ENCODE data around the gene OPCML. TPM values are rescaled to one million over a fixed set of nuclear protein-coding genes. Genes with fewer than 3 reads are reported as not detected.

Gene OPCML
- total and polyA plus RNA-seq, 2 donors (not counting 1 experiment from before 2014, with no cell fraction given): not detected

- WGBS (ENCODE audit: insufficient coverage): 75% methylated on average over 2 of the region's 2 CpGs
- no peaks in the 10 kb centered on the region for H3K27me3 Mint-ChIP-seq
- DNase-seq (no peak), ATAC-seq (ENCODE audit: low read depth) (no peak)
- peaks cover 3% of the 10 kb centered on the region for H3K9me3 Mint-ChIP-seq (ENCODE audit: insufficient read depth)
- no peak overlapping the region for H3K27ac ChIP-seq (ENCODE audit: low read length in 2 of 2)
- no peak overlapping the region for H2AFZ ChIP-seq (ENCODE audit: insufficient read depth, low read depth, low read length, poor library complexity, severe bottlenecking)
- H3K27ac Mint-ChIP-seq: no peak overlapping the region
- H3K9me3 ChIP-seq (ENCODE audit: control extremely low read depth in 1 of 3, control insufficient read depth in 2 of 3, insufficient read depth in 1 of 3, low read length in 2 of 3): no peaks in the 10 kb centered on the region
- POLR2A ChIA-PET: no interaction called here
- no peaks in the 10 kb centered on the region for H3K4me1 Mint-ChIP-seq
- no peak overlapping the region for H3K4me3 ChIP-seq (ENCODE audit: control extremely low read depth in 1 of 5, extremely low read depth in 1 of 5, insufficient read depth in 1 of 5, low read depth in 2 of 5, low read length in 4 of 5)
- CTCF ChIA-PET: no interaction called here
- no peaks in the 10 kb centered on the region for H4K20me1 ChIP-seq (ENCODE audit: control insufficient read depth, insufficient read depth, low read length, poor library complexity, severe bottlenecking)
- H3K4me1 ChIP-seq (ENCODE audit: control insufficient read depth in 2 of 2, insufficient read depth in 2 of 2, low read length in 2 of 2): no peaks in the 10 kb centered on the region
- H3K4me2 ChIP-seq (replicated peaks; ENCODE audit: low read depth, low read length, poor library complexity, severe bottlenecking): no peak overlapping the region
- intact Hi-C loops (cut with micrococcal nuclease): no loop called here
- H3K27me3 ChIP-seq (replicated peaks in 1 of 4; ENCODE audit: control extremely low read depth in 1 of 4, control insufficient read depth in 3 of 4, insufficient read depth in 4 of 4, low read length in 3 of 4): no peaks in the 10 kb centered on the region
- no peaks in the 10 kb centered on the region for H3K79me2 ChIP-seq (ENCODE audit: control insufficient read depth, insufficient read depth, low read length)
- TF ChIP-seq EZH2 (IDR thresholded peaks at IDR 0.05; ENCODE audit: borderline replicate concordance, insufficient read depth, low read depth, low read length, poor library complexity, severe bottlenecking) (no peak), CTCF (IDR thresholded peaks at IDR 0.05) (no peak)
- H3K9ac ChIP-seq (ENCODE audit: low read length): no peak overlapping the region
- H3K4me3 Mint-ChIP-seq: no peak overlapping the region
- H3K36me3 ChIP-seq (replicated peaks in 1 of 2; ENCODE audit: control extremely low read depth in 1 of 2, control insufficient read depth in 1 of 2, extremely low read depth in 1 of 2, insufficient read depth in 2 of 2, low read length in 1 of 2): no peaks in the 10 kb centered on the region
Measured at GRCh38 chr11:132620423-132620822, 911.9 kb downstream of the OPCML start.

- CTCF ChIA-PET: no interaction called here
- Histone ChIP-seq H4K20me1 (ENCODE audit: control insufficient read depth, insufficient read depth, low read length, poor library complexity, severe bottlenecking) (no peaks in the 10 kb centered on the region), H3K27ac (ENCODE audit: low read length in 2 of 2) (no peak overlapping the region), H3K36me3 (replicated peaks in 1 of 2; ENCODE audit: control extremely low read depth in 1 of 2, control insufficient read depth in 1 of 2, extremely low read depth in 1 of 2, insufficient read depth in 2 of 2, low read length in 1 of 2) (no peaks in the 10 kb centered on the region), H3K9me3 (ENCODE audit: control extremely low read depth in 1 of 3, control insufficient read depth in 2 of 3, insufficient read depth in 1 of 3, low read length in 2 of 3) (peaks cover 0 to 7% (median 0%) of the 10 kb centered on the region in 3 donors), H3K4me2 (replicated peaks; ENCODE audit: low read depth, low read length, poor library complexity, severe bottlenecking) (no peak overlapping the region), H2AFZ (ENCODE audit: insufficient read depth, low read depth, low read length, poor library complexity, severe bottlenecking) (no peak overlapping the region), H3K79me2 (ENCODE audit: control insufficient read depth, insufficient read depth, low read length) (no peaks in the 10 kb centered on the region), H3K27me3 (replicated peaks in 1 of 4; ENCODE audit: control extremely low read depth in 1 of 4, control insufficient read depth in 3 of 4, insufficient read depth in 4 of 4, low read length in 3 of 4) (no peaks in the 10 kb centered on the region), H3K4me1 (ENCODE audit: control insufficient read depth in 2 of 2, insufficient read depth in 2 of 2, low read length in 2 of 2) (no peaks in the 10 kb centered on the region), H3K9ac (ENCODE audit: low read length) (no peak overlapping the region), H3K4me3 (ENCODE audit: control extremely low read depth in 1 of 5, extremely low read depth in 1 of 5, insufficient read depth in 1 of 5, low read depth in 2 of 5, low read length in 4 of 5) (no peak overlapping the region)
- Mint-ChIP-seq H3K9me3 (ENCODE audit: insufficient read depth) (no peaks in the 10 kb centered on the region), H3K4me3 (no peak overlapping the region), H3K4me1 (no peaks in the 10 kb centered on the region), H3K27me3 (no peaks in the 10 kb centered on the region), H3K27ac (no peak overlapping the region)
- POLR2A ChIA-PET: no interaction called here
- DNase-seq (no peak), ATAC-seq (ENCODE audit: low read depth) (no peak)
- no peak for TF ChIP-seq EZH2 (IDR thresholded peaks at IDR 0.05; ENCODE audit: borderline replicate concordance, insufficient read depth, low read depth, low read length, poor library complexity, severe bottlenecking)
- TF ChIP-seq CTCF (IDR thresholded peaks at IDR 0.05): no peak
- WGBS (ENCODE audit: insufficient coverage): 88% methylated on average over 3 of the region's 4 CpGs
- intact Hi-C loops (cut with micrococcal nuclease): no loop called here
Measured at GRCh38 chr11:132610791-132611190, 921.5 kb downstream of the OPCML start.
